Stimulated activated CD8-positive, alpha-beta memory T cell treated with anti-CD3 and anti-CD28 coated beads, Interleukin-12 subunit alpha, Interleukin-12 subunit beta, amount 100 ng/mL, for 4 hours (primary cell): ENCODE results near the gene RASD1.

Experiments used
- DNase-seq: peaks from one replicate; pipeline ENCODE4 v3.0.0-alpha.2; 2020; ENCODE audit warnings: low read depth

RASD1 gene

GRCh38 chr17:17510456-17511292 is 14.5 kb upstream of the RASD1 start:
- no peak for DNase-seq

- no peak for DNase-seq
Measured at GRCh38 chr17:17509601-17510425, 13.6 kb upstream of the RASD1 start.

GRCh38 chr17:17508646-17509591 is 12.7 kb upstream of the RASD1 start:
- no peak for DNase-seq

GRCh38 chr17:17508019-17508535 is 11.9 kb upstream of the RASD1 start:
- no peak for DNase-seq

GRCh38 chr17:17507465-17508011 is 11.3 kb upstream of the RASD1 start:
- DNase-seq, result no peak

GRCh38 chr17:17506893-17507464 is 10.8 kb upstream of the RASD1 start:
- DNase-seq, result no peak

GRCh38 chr17:17506181-17506741 is 10.1 kb upstream of the RASD1 start:
- DNase-seq, result no peak

GRCh38 chr17:17505610-17506171 is 9.5 kb upstream of the RASD1 start:
- DNase-seq, result no peak

- no peak for DNase-seq
Measured at GRCh38 chr17:17505151-17505550, 9.0 kb upstream of the RASD1 start.

GRCh38 chr17:17504341-17505140 is 8.3 kb upstream of the RASD1 start:
- DNase-seq, result no peak

- DNase-seq, result no peak
Measured at GRCh38 chr17:17503566-17504130, 7.5 kb upstream of the RASD1 start.

GRCh38 chr17:17502741-17503565 is 6.8 kb upstream of the RASD1 start:
- DNase-seq, result no peak

- no peak for DNase-seq
Measured at GRCh38 chr17:17500999-17501605, 4.9 kb upstream of the RASD1 start.

- DNase-seq, result no peak
Measured at GRCh38 chr17:17499402-17500145, 3.4 kb upstream of the RASD1 start.

GRCh38 chr17:17498606-17499301 is 2.6 kb upstream of the RASD1 start:
- DNase-seq, result no peak

GRCh38 chr17:17497845-17498520 is 1.8 kb upstream of the RASD1 start:
- no peak for DNase-seq
